IMR-90 (cell line): ENCODE measurements around the gene MAP1A. TPM values are rescaled to one million over a fixed set of nuclear protein-coding genes. Genes with fewer than 3 reads are reported as not detected.

Source experiments
- ATAC-seq: fragments of 200-7000 bp; cut with Tn5 transposase; 2 replicates; pipeline ENCODE4 v1.9.1; 2020; ENCODE audit warnings: low read depth, mild to moderate bottlenecking, moderate library complexity
- BruUV-seq: library from RNA; stranded (reverse); fragments of 400-500 nt; replicated peaks from 2 replicates; lab custom pipeline; 2021; lab: Mats Ljungman, UMichigan
- CTCF ChIA-PET: fragments of 300-600 bp; formaldehyde crosslinking; extraction: SDS; loops from one replicate; lab custom pipeline; 2021; ENCODE audit warnings: antibody characterized with exemption; lab: Yijun Ruan, JAX
- POLR2A ChIA-PET: fragments of 300-600 bp; sonication (Branson Sonifier 250); formaldehyde crosslinking; loops from one replicate; lab custom pipeline; 2022; ENCODE audit warnings: antibody characterized with exemption; ENCODE audit not compliant: unreplicated experiment; lab: Charles Lee
- DNase-seq: peaks from one replicate; pipeline ENCODE4 v3.0.0; 2013
- H2AFZ ChIP-seq: replicated peaks from 2 replicates; pipeline ENCODE3; 2013; ENCODE audit warnings: low read length, mild to moderate bottlenecking; ENCODE audit not compliant: poor library complexity
- H2AK5ac ChIP-seq: 2 replicates; pipeline ENCODE4 v1.6.1; 2013; ENCODE audit warnings: low read depth, low read length, inconsistent platforms
- H2AK9ac ChIP-seq: replicated peaks from 2 replicates; pipeline ENCODE3; 2013; ENCODE audit warnings: mild to moderate bottlenecking, low read depth, low read length, moderate library complexity; ENCODE audit not compliant: poor library complexity
- H2BK120ac ChIP-seq: 2 replicates; pipeline ENCODE4 v1.6.1; 2013; ENCODE audit warnings: low read depth, low read length, inconsistent platforms
- H2BK15ac ChIP-seq: 3 replicates; pipeline ENCODE4 v1.6.1; 2013; ENCODE audit warnings: low read depth, low read length, inconsistent platforms
- H2BK20ac ChIP-seq: 2 replicates; pipeline ENCODE4 v1.6.1; 2013; ENCODE audit warnings: low read depth, mild to moderate bottlenecking, inconsistent platforms, low read length, moderate library complexity
- H2BK5ac ChIP-seq: 2 replicates; pipeline ENCODE4 v1.6.1; 2013; ENCODE audit warnings: mild to moderate bottlenecking, low read depth, low read length, inconsistent platforms; ENCODE audit not compliant: poor library complexity, severe bottlenecking
- H3K14ac ChIP-seq: replicated peaks from 2 replicates; pipeline ENCODE4 v1.6.1; 2013; ENCODE audit warnings: low read depth, low read length, inconsistent platforms
- H3K18ac ChIP-seq: 2 replicates; pipeline ENCODE4 v1.6.1; 2013; ENCODE audit warnings: low read depth, low read length, control low read depth
- H3K23ac ChIP-seq: 2 replicates; pipeline ENCODE4 v1.6.1; 2013; ENCODE audit warnings: low read depth, low read length, inconsistent platforms
- H3K27ac ChIP-seq: 2 replicates; pipeline ENCODE4 v1.5.1; 2013; ENCODE audit warnings: mild to moderate bottlenecking, control low read depth, low read length; ENCODE audit not compliant: insufficient read depth
- H3K27me3 ChIP-seq: 2 replicates; pipeline ENCODE4 v1.6.1; 2013; ENCODE audit warnings: low read length; ENCODE audit not compliant: control insufficient read depth, insufficient read depth
- H3K36me3 ChIP-seq: 2 replicates; pipeline ENCODE4 v1.6.1; 2013; ENCODE audit warnings: low read length, mixed read lengths; ENCODE audit not compliant: control insufficient read depth, insufficient read depth
- H3K4ac ChIP-seq: 2 replicates; pipeline ENCODE4 v1.6.1; 2013; ENCODE audit warnings: low read depth, low read length, inconsistent platforms
- H3K4me1 ChIP-seq: 2 replicates; pipeline ENCODE4 v1.6.1; 2013; ENCODE audit warnings: low read length, mixed read lengths; ENCODE audit not compliant: control insufficient read depth, insufficient read depth
- H3K4me2 ChIP-seq: 2 replicates; pipeline ENCODE4 v1.6.1; 2013; ENCODE audit warnings: low read depth, mild to moderate bottlenecking, control low read depth, low read length, moderate library complexity
- H3K4me3 ChIP-seq: 2 replicates; pipeline ENCODE4 v1.5.1; 2013; ENCODE audit warnings: low read depth, mild to moderate bottlenecking, control low read depth, low read length, moderate library complexity; ENCODE audit not compliant: insufficient read depth
- H3K56ac ChIP-seq: 2 replicates; pipeline ENCODE4 v1.6.1; 2013; ENCODE audit warnings: low read length, inconsistent platforms; ENCODE audit not compliant: insufficient read depth; ENCODE audit errors: extremely low read depth
- H3K79me1 ChIP-seq, 2 experiments: 2 replicates each; pipeline ENCODE4 v1.6.1; 2013; ENCODE audit warnings: low read length in 2 of 2, inconsistent platforms in 1 of 2, low read depth in 1 of 2
- H3K9ac ChIP-seq: 2 replicates; pipeline ENCODE4 v1.6.1; 2013; ENCODE audit warnings: low read depth, low read length, control low read depth
- H3K9me1 ChIP-seq: 2 replicates; pipeline ENCODE4 v1.6.1; 2013; ENCODE audit warnings: low read length, inconsistent platforms; ENCODE audit not compliant: insufficient read depth
- H3K9me3 ChIP-seq: 2 replicates; pipeline ENCODE4 v1.6.1; 2013; ENCODE audit warnings: low read length; ENCODE audit not compliant: control insufficient read depth, insufficient read depth
- H4K20me1 ChIP-seq: 2 replicates; pipeline ENCODE4 v1.6.1; 2013; ENCODE audit warnings: low read length, inconsistent platforms; ENCODE audit not compliant: insufficient read depth
- H4K5ac ChIP-seq: 2 replicates; pipeline ENCODE4 v1.6.1; 2013; ENCODE audit warnings: mild to moderate bottlenecking, low read depth, low read length, control low read depth
- H4K8ac ChIP-seq, 2 experiments: 2 replicates each; pipeline ENCODE4 v1.6.1; 2013; ENCODE audit warnings: low read depth in 2 of 2, low read length in 2 of 2, control low read depth in 1 of 2, inconsistent platforms in 1 of 2
- H4K91ac ChIP-seq: 2 replicates; pipeline ENCODE4 v1.6.1; 2013; ENCODE audit warnings: low read depth, low read length, inconsistent platforms; ENCODE audit not compliant: insufficient read depth
- BHLHE40 ChIP-seq: fragments of 150-350 bp; IDR thresholded peaks from 2 replicates; pipeline ENCODE4 v1.6.1; 2016; ENCODE audit warnings: mild to moderate bottlenecking, low read depth, low read length
- CTCF ChIP-seq: conservative IDR thresholded peaks from 2 replicates; pipeline ENCODE4 v1.5.1; 2012; ENCODE audit warnings: mild to moderate bottlenecking, low read depth, low read length, improper control_type of control experiment
- ELK1 ChIP-seq: fragments of 150-350 bp; IDR thresholded peaks from 2 replicates; pipeline ENCODE4 v1.6.1; 2016; ENCODE audit warnings: low read depth, mild to moderate bottlenecking, low read length, moderate library complexity, borderline replicate concordance
- FOS ChIP-seq: fragments of 150-350 bp; IDR thresholded peaks from 2 replicates; pipeline ENCODE4 v1.6.1; 2016; ENCODE audit warnings: low read depth, low read length
- MAFK ChIP-seq: IDR thresholded peaks from 2 replicates; pipeline ENCODE4 v1.6.1; 2012; ENCODE audit warnings: low read depth, low read length, improper control_type of control experiment
- MAZ ChIP-seq: IDR thresholded peaks from 2 replicates; pipeline ENCODE4 v1.6.1; 2012; ENCODE audit warnings: low read depth, mild to moderate bottlenecking, low read length, improper control_type of control experiment, moderate library complexity, borderline replicate concordance
- RAD21 ChIP-seq: IDR thresholded peaks from 2 replicates; pipeline ENCODE4 v1.6.1; 2012; ENCODE audit warnings: low read length, improper control_type of control experiment
- RCOR1 ChIP-seq: IDR thresholded peaks from 2 replicates; pipeline ENCODE4 v1.6.1; 2012; ENCODE audit warnings: mild to moderate bottlenecking, low read length, improper control_type of control experiment; ENCODE audit not compliant: insufficient replicate concordance
- USF2 ChIP-seq: fragments of 150-350 bp; IDR thresholded peaks from 2 replicates; pipeline ENCODE4 v1.6.1; 2017; ENCODE audit warnings: mild to moderate bottlenecking, antibody characterized with exemption, low read length, low read depth
- WGBS, 2 experiments: methylation state at CpG; one replicate each; pipeline versions ENCODE4 v1.1.5 to v1.1.7; 2013; ENCODE audit warnings: missing lambda C conversion rate in 2 of 2; ENCODE audit not compliant: insufficient read length in 1 of 2; ENCODE audit errors: extremely low coverage in 2 of 2; 5-methylcytosine and 5-hydroxymethylcytosine counted together
- dilution Hi-C: fragments of 300-500 bp; cut with HindIII; formaldehyde crosslinking; loops from one replicate; pipeline ENCODE4 v1.14.3; 2018; ENCODE audit warnings: low sequenced_read_pairs; ENCODE audit not compliant: unreplicated experiment
- in situ Hi-C: fragments of 300-500 bp; cut with MboI; formaldehyde crosslinking; loops from 3 replicates; pipeline ENCODE4 v1.14.3; 2019; ENCODE audit warnings: low sequenced_read_pairs, inconsistent platforms, mixed read lengths
- intact Hi-C: fragments of 100-400 bp; cut with micrococcal nuclease; formaldehyde crosslinking; loops from 2 replicates; pipeline ENCODE4 v1.10.0; 2022
- polyA plus RNA-seq, 3 experiments: library from polyadenylated mRNA; depleted of rRNA; stranded (reverse); fragments of >200 nt; gene quantifications; 2 replicates each; pipeline ENCODE4 v1.2.3, GENCODE V29; 2012; ENCODE audit warnings: low replicate concordance in 1 of 3
- total RNA-seq: library from RNA; depleted of rRNA; stranded (reverse); fragments of >200 nt; gene quantifications from 2 replicates; pipeline ENCODE4 v1.2.3, GENCODE V29; 2012

MAP1A gene
- total and polyA plus RNA-seq, 2 of the 4 experiments (the other 2 are of a cell fraction), result 28.7 to 48.2 TPM

- peaks cover 0 to 36% of the 10 kb centered on the region in 2 experiments; a peak in 2 of 4 replicates for H3K79me1 ChIP-seq
- TF ChIP-seq MAFK, result no peak
- no peak for TF ChIP-seq BHLHE40
- TF ChIP-seq USF2, result no peak
- no peak for TF ChIP-seq MAZ
- no peak for TF ChIP-seq FOS
- TF ChIP-seq ELK1, result no peak
- TF ChIP-seq CTCF, result no peak
- no peak for TF ChIP-seq RAD21
- TF ChIP-seq RCOR1, result no peak
- CTCF ChIA-PET, result no interaction called here
- H3K9ac ChIP-seq, result no peak overlapping the region
- H3K18ac ChIP-seq, result no peak overlapping the region
- DNase-seq, result no peak
- H3K36me3 ChIP-seq, result peaks cover 36% of the 10 kb centered on the region
- H3K23ac ChIP-seq, result no peak overlapping the region
- no peak overlapping the region for H2BK120ac ChIP-seq
- H3K4me2 ChIP-seq, result no peak overlapping the region
- POLR2A ChIA-PET, result no interaction called here
- H3K27ac ChIP-seq, result no peak overlapping the region
- no TSS peak for BruUV-seq
- dilution Hi-C loops, result no loop called here
- H3K9me3 ChIP-seq, result no peaks in the 10 kb centered on the region
- H3K4me1 ChIP-seq, result peaks cover 3% of the 10 kb centered on the region
- no peak overlapping the region for H4K8ac ChIP-seq
- intact Hi-C loops, result no loop called here
- H3K9me1 ChIP-seq, result peaks cover 18% of the 10 kb centered on the region
- H3K27me3 ChIP-seq, result no peaks in the 10 kb centered on the region
- no peak overlapping the region for H3K4me3 ChIP-seq
- H4K91ac ChIP-seq, result no peak overlapping the region
- no peak overlapping the region for H2BK15ac ChIP-seq
- in situ Hi-C loops, result no loop called here
- WGBS, 2 experiments, result 67% methylated on average over 4 of the region's 12 CpGs; no CpG with 5 or more reads in 1 of the 2 experiments
- no peak overlapping the region for H2BK20ac ChIP-seq
- H4K5ac ChIP-seq, result no peak overlapping the region
- H2AFZ ChIP-seq, result no peak overlapping the region
- H4K20me1 ChIP-seq, result peaks cover 21% of the 10 kb centered on the region
- no peak for ATAC-seq
- H2AK5ac ChIP-seq, result no peak overlapping the region
- H3K56ac ChIP-seq, result no peak overlapping the region
- no peak overlapping the region for H3K4ac ChIP-seq
- H2BK5ac ChIP-seq, result no peak overlapping the region
- H2AK9ac ChIP-seq, result no peak overlapping the region
- H3K14ac ChIP-seq, result no peak overlapping the region
Measured at GRCh38 chr15:43529587-43530345, 12.4 kb downstream of the MAP1A start.
